ENCODE results near the gene DNAJC18.
A peak's percentile ranks its signal among the peaks of the same experiment; 100 is the strongest.
"Not testable (repeated sequence)": the region's sequence is repeated elsewhere in the genome, so short reads cannot be mapped to it uniquely, and the experiment has no call there.

The DNAJC18 gene

GRCh38 chr5:139388198-139388821 lies 51.0 kb downstream of the DNAJC18 start:
- peak; percentile 70 for DNase-seq (ENCODE audit: low spot score)

- DNase-seq (ENCODE audit: low spot score): no peak
Measured at GRCh38 chr5:139387611-139388197, 51.6 kb downstream of the DNAJC18 start.

- DNase-seq (ENCODE audit: low spot score): not testable (repeated sequence)
Measured at GRCh38 chr5:139386956-139387355, 52.4 kb downstream of the DNAJC18 start.

- DNase-seq (ENCODE audit: low spot score): no peak
Measured at GRCh38 chr5:139386050-139386438, 53.3 kb downstream of the DNAJC18 start.

GRCh38 chr5:139385061-139386049 lies 54.0 kb downstream of the DNAJC18 start:
- peak; percentile 66 for DNase-seq (ENCODE audit: low spot score)

GRCh38 chr5:139384591-139385051 lies 54.7 kb downstream of the DNAJC18 start:
- DNase-seq (ENCODE audit: low spot score): no peak

GRCh38 chr5:139383993-139384590 lies 55.2 kb downstream of the DNAJC18 start:
- DNase-seq (ENCODE audit: low spot score): no peak

- DNase-seq (ENCODE audit: low spot score): no peak
Measured at GRCh38 chr5:139383275-139383992, 55.9 kb downstream of the DNAJC18 start, which contains the start of gene SLC23A1. Gene SLC23A1, minus strand, starts transcription at chr5:139383297. Its CDS starts 44 bp downstream, at chr5:139383253.

GRCh38 chr5:139382807-139383206 lies 56.5 kb downstream of the DNAJC18 start:
- no peak for DNase-seq (ENCODE audit: low spot score)

GRCh38 chr5:139381837-139382761 lies 57.2 kb downstream of the DNAJC18 start:
- DNase-seq (ENCODE audit: low spot score): no peak

- no peak for DNase-seq (ENCODE audit: low spot score)
Measured at GRCh38 chr5:139379626-139380449, 59.5 kb downstream of the DNAJC18 start.

- no peak for DNase-seq (ENCODE audit: low spot score)
Measured at GRCh38 chr5:139378941-139379361, 60.4 kb downstream of the DNAJC18 start.

GRCh38 chr5:139378101-139378825 lies 61.1 kb downstream of the DNAJC18 start:
- DNase-seq (ENCODE audit: low spot score): peak; percentile 15

- DNase-seq (ENCODE audit: low spot score): no peak
Measured at GRCh38 chr5:139377226-139377625, 62.1 kb downstream of the DNAJC18 start.

GRCh38 chr5:139376364-139376763 lies 63.0 kb downstream of the DNAJC18 start:
- DNase-seq (ENCODE audit: low spot score): no peak

GRCh38 chr5:139374909-139375308 lies 64.4 kb downstream of the DNAJC18 start:
- DNase-seq (ENCODE audit: low spot score): no peak

- no peak for DNase-seq (ENCODE audit: low spot score)
Measured at GRCh38 chr5:139371482-139372435, 67.6 kb downstream of the DNAJC18 start.

GRCh38 chr5:139369181-139369580 lies 70.1 kb downstream of the DNAJC18 start:
- no peak for DNase-seq (ENCODE audit: low spot score)
